ENCODE data around the gene MCOLN1. TPM values are rescaled to one million over a fixed set of nuclear protein-coding genes. Genes with fewer than 3 reads are reported as not detected.

Gene MCOLN1
- polyA plus RNA-seq, 1 of the 3 experiments (the other 2 are of a cell fraction) = 28.4 TPM

GRCh38 chr19:7489609-7490044 is 32.8 kb upstream of the MCOLN1 start (continued):
- TF ChIP-seq REST (IDR thresholded peaks at IDR 0.05; ENCODE audit: low read depth, low read length) (no peak), GABPA (IDR thresholded peaks at IDR 0.05; ENCODE audit: low read depth) (no peak)

GRCh38 chr19:7492142-7492541 is 30.3 kb upstream of the MCOLN1 start:
- no peaks in the 10 kb centered on the region for H3K9me2 ChIP-seq
- no peaks in the 10 kb centered on the region for H4K20me1 ChIP-seq (ENCODE audit: insufficient read depth)
- ChIA-PET CTCF (interaction anchor here (0.7 kb wide), 1 partner anchor 159 kb away, joined by 3 read pairs; no protein-coding TSS in a partner anchor), POLR2A (no interaction called here)
- H3K9me3 ChIP-seq = no peaks in the 10 kb centered on the region
- no peak overlapping the region for H3K4me2 ChIP-seq
- H3K9ac ChIP-seq = no peak overlapping the region
- no peak overlapping the region for H2AFZ ChIP-seq (ENCODE audit: low read depth)
- no peaks in the 10 kb centered on the region for H3K36me3 ChIP-seq (replicated peaks in 1 of 2; ENCODE audit: control insufficient read depth in 1 of 2, insufficient read depth in 2 of 2, low read length in 1 of 2)
- 63% methylated on average over 4 of the region's 4 CpGs for WGBS (ENCODE audit: low lambda C conversion rate)
- H3K79me2 ChIP-seq (ENCODE audit: insufficient read depth) = no peaks in the 10 kb centered on the region
- peaks cover 4 to 21% of the 10 kb centered on the region in 2 experiments; a peak in 2 of 4 replicates for H3K4me1 ChIP-seq (ENCODE audit: control insufficient read depth in 1 of 2, insufficient read depth in 2 of 2, low read depth in 1 of 2, low read length in 1 of 2)
- H3F3A ChIP-seq (replicated peaks; ENCODE audit: insufficient read depth) = no peaks in the 10 kb centered on the region
- no peak for TF ChIP-seq NRF1 (IDR thresholded peaks at IDR 0.05; ENCODE audit: low read depth, low read length)
- no peak for TF ChIP-seq FOXJ3 (CRISPR knock-in tag; IDR thresholded peaks at IDR 0.05)
- no peak for TF ChIP-seq USF1 (IDR thresholded peaks at IDR 0.05; ENCODE audit: borderline replicate concordance, low read depth)
- no peak for TF ChIP-seq PBX3 (IDR thresholded peaks at IDR 0.05)
- TF ChIP-seq SMC3 (IDR thresholded peaks at IDR 0.05; ENCODE audit: low read depth, low read length) = no peak
- no peak for TF ChIP-seq RAD21 (IDR thresholded peaks at IDR 0.05; ENCODE audit: low read length)
- TF ChIP-seq FOXM1 (IDR thresholded peaks at IDR 0.05; ENCODE audit: low read depth) = no peak
- TF ChIP-seq CTCF (IDR thresholded peaks at IDR 0.05) = no peak
- TF ChIP-seq TEAD4 (IDR thresholded peaks at IDR 0.05; ENCODE audit: borderline replicate concordance, insufficient read depth) = no peak
- 0 out of 2 replicates have a peak, but pooled peaks cover 1% of the 10 kb centered on the region for H3K27me3 ChIP-seq (ENCODE audit: insufficient read depth)
- H3K4me3 ChIP-seq (ENCODE audit: low read depth in 2 of 2, low read length in 1 of 2) = no peak overlapping the region
- H3K27ac ChIP-seq (ENCODE audit: low read depth in 2 of 2, low read length in 1 of 2) = no peak overlapping the region
- no peak for DNase-seq

Measured in SK-N-SH (cell line).